Measurements from ENCODE around the gene ACY1. TPM values are rescaled to one million over a fixed set of nuclear protein-coding genes. Genes with fewer than 3 reads are reported as not detected.

The ACY1 gene
- total RNA-seq (100 to 1,000 TPM in 1 of 2 donors, 10 to 100 TPM in 1; 69.5 to 241 TPM), polyA plus RNA-seq (100 to 1,000 TPM; 234 to 274 TPM)

GRCh38 chr3:51982838-51983577 lies at the start of gene ACY1:
ACY1 (plus strand) TSS chr3:51983535; CDS start chr3:51984065, 530 bp downstream.
- H3K9me3 ChIP-seq (ENCODE audit: control insufficient read depth in 4 of 4, low read length in 3 of 4): no peaks in the 10 kb centered on the region
- peaks cover 6 to 46% (median 25%) of the 10 kb centered on the region in 4 donors for H3K4me1 ChIP-seq (ENCODE audit: control insufficient read depth in 4 of 4, insufficient read depth in 4 of 4, low read length in 3 of 4)
- TF ChIP-seq SP1 (IDR thresholded peaks at IDR 0.05) (peak; percentile 82), HNF4A (conservative IDR thresholded peaks at IDR 0.05) (peak; percentile 92 to 96), GABPA (IDR thresholded peaks at IDR 0.05 in 1 of 2, conservative IDR thresholded peaks at IDR 0.05 in 1 of 2) (peak in 1 of 2 donors; percentile 80), JUND (IDR thresholded peaks at IDR 0.05) (no peak), RAD21 (IDR thresholded peaks at IDR 0.05) (peak in 1 of 2 donors; percentile 10), NR2F2 (IDR thresholded peaks at IDR 0.05) (peak; percentile 84), REST (IDR thresholded peaks at IDR 0.05) (peak; percentile 76), TAF1 (conservative IDR thresholded peaks at IDR 0.05) (peak; percentile 61), RXRA (IDR thresholded peaks at IDR 0.05) (peak; percentile 66 to 77), FOXA1 (IDR thresholded peaks at IDR 0.05) (no peak), YY1 (IDR thresholded peaks at IDR 0.05) (no peak), HNF4G (IDR thresholded peaks at IDR 0.05) (peak; percentile 84), ZBTB33 (IDR thresholded peaks at IDR 0.05) (no peak), EGR1 (IDR thresholded peaks at IDR 0.05; ENCODE audit: low read depth in 2 of 2) (no peak)
- peak within 1 kb of the TSS; percentile 62 to 89 (median 85) for H3K4me3 ChIP-seq (ENCODE audit: low read depth in 1 of 3, low read length in 3 of 3)
- WGBS: under 1% methylated on average over 68 of the region's 68 CpGs
- peak within 1 kb of the TSS; percentile 96 to 100 for H3K27ac ChIP-seq (ENCODE audit: low read depth in 1 of 2, low read length in 2 of 2)
- H3K9ac ChIP-seq (ENCODE audit: low read depth in 1 of 2, low read length in 2 of 2): peak within 1 kb of the TSS; percentile 92 to 94
- no peaks in the 10 kb centered on the region for H3K27me3 ChIP-seq (ENCODE audit: control insufficient read depth in 4 of 4, insufficient read depth in 4 of 4, low read length in 3 of 4)
- peak; percentile 86 for DNase-seq (ENCODE audit: low spot score)
- H3K36me3 ChIP-seq (ENCODE audit: control insufficient read depth in 4 of 4, insufficient read depth in 3 of 4, low read depth in 1 of 4, low read length in 3 of 4): peaks cover 0 to 3% (median 2%) of the 10 kb centered on the region in 4 donors

GRCh38 chr3:51934139-51934850 lies 49.0 kb upstream of the ACY1 start:
- no peaks in the 10 kb centered on the region for H3K9me3 ChIP-seq (ENCODE audit: control insufficient read depth in 4 of 4, low read length in 3 of 4)
- TF ChIP-seq TAF1 (conservative IDR thresholded peaks at IDR 0.05) (no peak), ATF3 (IDR thresholded peaks at IDR 0.05) (no peak), NR2F2 (IDR thresholded peaks at IDR 0.05) (no peak), CTCF (IDR thresholded peaks at IDR 0.05; ENCODE audit: low read depth, low read length, missing input control) (no peak), EGR1 (IDR thresholded peaks at IDR 0.05; ENCODE audit: low read depth in 2 of 2) (no peak), RXRA (IDR thresholded peaks at IDR 0.05) (no peak), HNF4A (conservative IDR thresholded peaks at IDR 0.05) (no peak), HNF4G (IDR thresholded peaks at IDR 0.05) (no peak), ZBTB33 (IDR thresholded peaks at IDR 0.05) (no peak), MAX (IDR thresholded peaks at IDR 0.05) (no peak)
- WGBS: 97% methylated on average over 11 of the region's 11 CpGs

More at GRCh38 chr3:51934139-51934850, 49.0 kb upstream of the ACY1 start:
- Histone ChIP-seq H3K27ac (ENCODE audit: low read depth in 1 of 2, low read length in 2 of 2) (no peak overlapping the region), H3K36me3 (ENCODE audit: control insufficient read depth in 4 of 4, insufficient read depth in 3 of 4, low read depth in 1 of 4, low read length in 3 of 4) (peaks cover 18 to 56% (median 36%) of the 10 kb centered on the region in 4 donors), H3K9ac (ENCODE audit: low read depth in 1 of 2, low read length in 2 of 2) (no peak overlapping the region), H3K27me3 (ENCODE audit: control insufficient read depth in 4 of 4, insufficient read depth in 4 of 4, low read length in 3 of 4) (no peaks in the 10 kb centered on the region), H3K4me1 (ENCODE audit: control insufficient read depth in 4 of 4, insufficient read depth in 4 of 4, low read length in 3 of 4) (no peaks in the 10 kb centered on the region), H3K4me3 (ENCODE audit: low read depth in 1 of 3, low read length in 3 of 3) (no peak overlapping the region)
- no peak for DNase-seq (ENCODE audit: low spot score)
